Measurements from ENCODE around the gene KIF1C. TPM values are rescaled to one million over a fixed set of nuclear protein-coding genes. Genes with fewer than 3 reads are reported as not detected.

KIF1C gene
- total RNA-seq, 1 experiment from 2014 or later, result 85.6 TPM

- Histone ChIP-seq H3K9me3 (ENCODE audit: control insufficient read depth, low read depth, low read length) (no peaks in the 10 kb centered on the region), H3K9ac (ENCODE audit: extremely low read depth, insufficient read length, low read length) (peak overlapping the region; percentile 70), H3T11ph (ENCODE audit: low read length) (no peak overlapping the region), H4K20me1 (ENCODE audit: control insufficient read depth, insufficient read depth, insufficient read length) (no peaks in the 10 kb centered on the region), H3K79me1 (ENCODE audit: insufficient read depth, low read depth, low read length, poor library complexity, severe bottlenecking) (peaks cover 4% of the 10 kb centered on the region), H3K4ac (ENCODE audit: low read depth, low read length) (no peak overlapping the region), H2BK12ac (ENCODE audit: insufficient read length, low read depth, low read length) (no peak overlapping the region), H3K4me1 (ENCODE audit: insufficient read depth, low read length) (peaks cover 4% of the 10 kb centered on the region; the same call in 1 of the 2 replicates), H3K4me2 (ENCODE audit: insufficient read depth, insufficient read length, low read length) (peak overlapping the region; percentile 72), H3K79me2 (ENCODE audit: insufficient read depth, low read length) (peaks cover 13% of the 10 kb centered on the region; the same call in 1 of the 2 replicates), H3K56ac (ENCODE audit: insufficient read length, low read depth, low read length) (no peak overlapping the region), H3K18ac (ENCODE audit: insufficient read length, low read depth, low read length) (peak overlapping the region; percentile 95), H2AK5ac (ENCODE audit: insufficient read length, low read length) (no peak overlapping the region), H2BK15ac (ENCODE audit: low read depth, low read length) (no peak overlapping the region), H4K8ac (replicated peaks; ENCODE audit: insufficient read length, low read depth, low read length) (no peak overlapping the region), H4K5ac (ENCODE audit: insufficient read length, low read depth, low read length) (no peak overlapping the region), H2AFZ (ENCODE audit: low read length) (no peak overlapping the region), H3K27ac (ENCODE audit: insufficient read length, low read depth, low read length) (peak overlapping the region; percentile 78), H2BK5ac (ENCODE audit: insufficient read length, low read length) (no peak overlapping the region), H3K23ac (ENCODE audit: insufficient read length, low read depth, low read length) (no peak overlapping the region), H3K27me3 (ENCODE audit: insufficient read depth, low read length) (no peaks in the 10 kb centered on the region), H3K23me2 (ENCODE audit: insufficient read length, low read depth, low read length, poor library complexity, severe bottlenecking) (peaks cover 23% of the 10 kb centered on the region), H3K14ac (ENCODE audit: insufficient read depth, low read length) (peak overlapping the region; percentile 97), H4K91ac (ENCODE audit: insufficient read length, low read depth, low read length) (no peak overlapping the region), H2BK20ac (ENCODE audit: low read depth, low read length, poor library complexity, severe bottlenecking) (no peak overlapping the region), H2BK120ac (ENCODE audit: low read depth, low read length, poor library complexity, severe bottlenecking) (no peak overlapping the region)
- DNase-seq, result peak; percentile 84
- H3K27ac Mint-ChIP-seq, result peak overlapping the region; percentile 90 to 92 (median 91); a peak in 6 of 7 replicates
- peaks cover 20 to 30% (median 26%) of the 10 kb centered on the region in 3 experiments for H3K36me3 Mint-ChIP-seq (ENCODE audit: insufficient read depth in 1 of 3, low read depth in 3 of 3)
- WGBS (ENCODE audit: extremely low coverage, insufficient read length, low lambda C conversion rate), result no CpG with 5 or more reads among the region's 75 CpGs
- peak overlapping the region; percentile 82 to 95 for H3K4me3 Mint-ChIP-seq
- H3K4me1 Mint-ChIP-seq, result peaks cover 44 to 45% of the 10 kb centered on the region in 2 experiments
- H3K27me3 Mint-ChIP-seq (ENCODE audit: low read depth), result peaks cover 5% of the 10 kb centered on the region
- TF ChIP-seq CTCF (conservative IDR thresholded peaks at IDR 0.05), result no peak
- H3K9me3 Mint-ChIP-seq, result peaks cover 0 to 2% of the 10 kb centered on the region in 2 experiments; a peak in 2 of 5 replicates
These were observed 48.3 kb upstream of the KIF1C start for GRCh38 chr17:4949321-4950074.

All from H9 (cell line).